GM12864 (cell line): ENCODE data around the gene HAP1.
"Not testable (repeated sequence)": the region's sequence is repeated elsewhere in the genome, so short reads cannot be mapped to it uniquely, and the experiment has no call there.

Experiments used
- DNase-seq: peaks from one replicate; pipeline ENCODE4 v3.0.0-alpha.2; 2011; ENCODE audit warnings: low read depth
- H3K4me3 ChIP-seq: 2 replicates; pipeline ENCODE4 v1.5.1; 2011; ENCODE audit warnings: mild to moderate bottlenecking, low read depth, low read length, control low read depth
- CTCF ChIP-seq: IDR thresholded peaks from 2 replicates; pipeline ENCODE4 v1.5.1; 2011; ENCODE audit warnings: low read depth, mild to moderate bottlenecking, moderate library complexity, low read length, control low read depth, inconsistent platforms; ENCODE audit errors: missing control alignments

The HAP1 gene

GRCh38 chr17:41678411-41678906 is 56.0 kb downstream of the HAP1 start:
- no peak for TF ChIP-seq CTCF
- H3K4me3 ChIP-seq = peak overlapping the region; percentile 48
- DNase-seq = no peak

DNA sequence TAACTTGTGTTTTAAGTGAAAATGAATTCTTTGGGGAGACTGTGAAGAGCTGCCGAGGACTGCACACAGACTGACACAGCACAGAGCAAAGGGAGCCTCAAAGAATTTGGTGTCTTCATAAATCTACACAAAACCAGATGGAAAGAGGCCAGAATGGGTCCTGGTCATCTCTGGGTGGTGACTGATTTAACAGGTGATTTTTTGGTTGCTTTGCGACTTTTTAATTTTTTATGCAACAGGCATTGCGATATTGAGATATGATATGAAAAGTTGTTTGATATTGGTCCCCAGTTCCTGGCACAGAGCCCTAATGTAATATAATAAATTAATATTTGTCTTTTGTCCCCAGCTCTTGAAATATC is 58.4 kb downstream of the HAP1 start:
- H3K4me3 ChIP-seq = no peak overlapping the region
- no peak for TF ChIP-seq CTCF
- DNase-seq = no peak

DNA sequence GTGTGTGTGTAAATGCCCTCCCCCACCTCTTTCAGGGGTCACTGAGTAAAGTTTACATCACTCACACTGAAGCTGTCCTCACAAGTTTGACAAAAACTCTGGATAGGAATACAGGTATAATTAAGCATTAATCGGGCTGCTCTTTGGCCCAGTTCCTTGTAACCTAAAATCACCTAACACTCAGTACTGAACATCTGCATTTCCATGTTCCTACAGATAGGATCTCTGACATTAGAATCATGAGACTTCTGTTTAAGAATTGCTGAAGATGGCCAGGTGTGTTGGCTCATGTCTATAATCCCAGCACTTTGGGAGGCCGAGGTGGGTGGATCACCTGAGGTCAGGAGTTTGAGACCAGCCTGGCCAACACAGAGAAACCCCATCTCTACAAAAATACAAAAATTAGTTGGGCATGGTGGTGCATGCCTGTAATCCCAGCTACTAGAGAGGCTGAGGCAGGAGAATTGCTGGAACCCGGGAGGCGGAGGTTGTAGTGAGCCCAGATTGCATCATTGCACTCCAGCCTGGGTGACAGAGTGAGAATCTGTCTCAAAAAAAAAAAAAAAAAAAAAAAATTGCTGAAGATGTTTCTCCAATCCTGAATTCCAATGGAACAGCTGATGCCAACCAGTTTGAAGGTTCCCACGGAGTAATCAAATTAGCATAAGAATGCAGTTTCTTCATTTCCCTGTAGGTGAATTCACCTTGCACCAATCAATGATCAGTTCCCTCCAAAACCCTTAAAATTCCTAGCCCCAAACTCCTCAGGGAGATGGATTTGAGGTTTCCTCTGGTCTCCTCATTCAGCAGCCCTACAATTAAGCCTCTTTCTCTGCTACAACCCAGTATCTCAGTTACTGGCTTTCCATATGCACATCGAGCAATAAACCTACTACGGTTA is 59.0 kb downstream of the HAP1 start:
- not testable (repeated sequence) for H3K4me3 ChIP-seq, DNase-seq
